IMR-90 (cell line): ENCODE measurements around the gene LYSMD2. TPM values are rescaled to one million over a fixed set of nuclear protein-coding genes. Genes with fewer than 3 reads are reported as not detected.

ENCODE experiments used
- ATAC-seq: fragments of 200-7000 bp; cut with Tn5 transposase; 2 replicates; pipeline ENCODE4 v1.9.1; 2020; ENCODE audit warnings: low read depth, mild to moderate bottlenecking, moderate library complexity
- BruUV-seq: library from RNA; stranded (reverse); fragments of 400-500 nt; replicated peaks from 2 replicates; lab custom pipeline; 2021; lab: Mats Ljungman, UMichigan
- CTCF ChIA-PET: fragments of 300-600 bp; formaldehyde crosslinking; extraction: SDS; loops from one replicate; lab custom pipeline; 2021; ENCODE audit warnings: antibody characterized with exemption; lab: Yijun Ruan, JAX
- POLR2A ChIA-PET: fragments of 300-600 bp; sonication (Branson Sonifier 250); formaldehyde crosslinking; loops from one replicate; lab custom pipeline; 2022; ENCODE audit warnings: antibody characterized with exemption; ENCODE audit not compliant: unreplicated experiment; lab: Charles Lee
- DNase-seq: peaks from one replicate; pipeline ENCODE4 v3.0.0; 2013
- H2AFZ ChIP-seq: replicated peaks from 2 replicates; pipeline ENCODE3; 2013; ENCODE audit warnings: low read length, mild to moderate bottlenecking; ENCODE audit not compliant: poor library complexity
- H2AK5ac ChIP-seq: 2 replicates; pipeline ENCODE4 v1.6.1; 2013; ENCODE audit warnings: low read depth, low read length, inconsistent platforms
- H2AK9ac ChIP-seq: replicated peaks from 2 replicates; pipeline ENCODE3; 2013; ENCODE audit warnings: mild to moderate bottlenecking, low read depth, low read length, moderate library complexity; ENCODE audit not compliant: poor library complexity
- H2BK120ac ChIP-seq: 2 replicates; pipeline ENCODE4 v1.6.1; 2013; ENCODE audit warnings: low read depth, low read length, inconsistent platforms
- H2BK15ac ChIP-seq: 3 replicates; pipeline ENCODE4 v1.6.1; 2013; ENCODE audit warnings: low read depth, low read length, inconsistent platforms
- H2BK20ac ChIP-seq: 2 replicates; pipeline ENCODE4 v1.6.1; 2013; ENCODE audit warnings: low read depth, mild to moderate bottlenecking, inconsistent platforms, low read length, moderate library complexity
- H2BK5ac ChIP-seq: 2 replicates; pipeline ENCODE4 v1.6.1; 2013; ENCODE audit warnings: mild to moderate bottlenecking, low read depth, low read length, inconsistent platforms; ENCODE audit not compliant: poor library complexity, severe bottlenecking
- H3K14ac ChIP-seq: replicated peaks from 2 replicates; pipeline ENCODE4 v1.6.1; 2013; ENCODE audit warnings: low read depth, low read length, inconsistent platforms
- H3K18ac ChIP-seq: 2 replicates; pipeline ENCODE4 v1.6.1; 2013; ENCODE audit warnings: low read depth, low read length, control low read depth
- H3K23ac ChIP-seq: 2 replicates; pipeline ENCODE4 v1.6.1; 2013; ENCODE audit warnings: low read depth, low read length, inconsistent platforms
- H3K27ac ChIP-seq: 2 replicates; pipeline ENCODE4 v1.5.1; 2013; ENCODE audit warnings: mild to moderate bottlenecking, control low read depth, low read length; ENCODE audit not compliant: insufficient read depth
- H3K27me3 ChIP-seq: 2 replicates; pipeline ENCODE4 v1.6.1; 2013; ENCODE audit warnings: low read length; ENCODE audit not compliant: control insufficient read depth, insufficient read depth
- H3K36me3 ChIP-seq: 2 replicates; pipeline ENCODE4 v1.6.1; 2013; ENCODE audit warnings: low read length, mixed read lengths; ENCODE audit not compliant: control insufficient read depth, insufficient read depth
- H3K4ac ChIP-seq: 2 replicates; pipeline ENCODE4 v1.6.1; 2013; ENCODE audit warnings: low read depth, low read length, inconsistent platforms
- H3K4me1 ChIP-seq: 2 replicates; pipeline ENCODE4 v1.6.1; 2013; ENCODE audit warnings: low read length, mixed read lengths; ENCODE audit not compliant: control insufficient read depth, insufficient read depth
- H3K4me2 ChIP-seq: 2 replicates; pipeline ENCODE4 v1.6.1; 2013; ENCODE audit warnings: low read depth, mild to moderate bottlenecking, control low read depth, low read length, moderate library complexity
- H3K4me3 ChIP-seq: 2 replicates; pipeline ENCODE4 v1.5.1; 2013; ENCODE audit warnings: low read depth, mild to moderate bottlenecking, control low read depth, low read length, moderate library complexity; ENCODE audit not compliant: insufficient read depth
- H3K56ac ChIP-seq: 2 replicates; pipeline ENCODE4 v1.6.1; 2013; ENCODE audit warnings: low read length, inconsistent platforms; ENCODE audit not compliant: insufficient read depth; ENCODE audit errors: extremely low read depth
- H3K79me1 ChIP-seq, 2 experiments: 2 replicates each; pipeline ENCODE4 v1.6.1; 2013; ENCODE audit warnings: low read length in 2 of 2, inconsistent platforms in 1 of 2, low read depth in 1 of 2
- H3K9ac ChIP-seq: 2 replicates; pipeline ENCODE4 v1.6.1; 2013; ENCODE audit warnings: low read depth, low read length, control low read depth
- H3K9me1 ChIP-seq: 2 replicates; pipeline ENCODE4 v1.6.1; 2013; ENCODE audit warnings: low read length, inconsistent platforms; ENCODE audit not compliant: insufficient read depth
- H3K9me3 ChIP-seq: 2 replicates; pipeline ENCODE4 v1.6.1; 2013; ENCODE audit warnings: low read length; ENCODE audit not compliant: control insufficient read depth, insufficient read depth
- H4K20me1 ChIP-seq: 2 replicates; pipeline ENCODE4 v1.6.1; 2013; ENCODE audit warnings: low read length, inconsistent platforms; ENCODE audit not compliant: insufficient read depth
- H4K5ac ChIP-seq: 2 replicates; pipeline ENCODE4 v1.6.1; 2013; ENCODE audit warnings: mild to moderate bottlenecking, low read depth, low read length, control low read depth
- H4K8ac ChIP-seq, 2 experiments: 2 replicates each; pipeline ENCODE4 v1.6.1; 2013; ENCODE audit warnings: low read depth in 2 of 2, low read length in 2 of 2, control low read depth in 1 of 2, inconsistent platforms in 1 of 2
- H4K91ac ChIP-seq: 2 replicates; pipeline ENCODE4 v1.6.1; 2013; ENCODE audit warnings: low read depth, low read length, inconsistent platforms; ENCODE audit not compliant: insufficient read depth
- CTCF ChIP-seq: conservative IDR thresholded peaks from 2 replicates; pipeline ENCODE4 v1.5.1; 2012; ENCODE audit warnings: mild to moderate bottlenecking, low read depth, low read length, improper control_type of control experiment
- RFX5 ChIP-seq: IDR thresholded peaks from 2 replicates; pipeline ENCODE4 v1.8.0; 2012; ENCODE audit warnings: low read depth, mild to moderate bottlenecking, low read length, moderate library complexity
- SMC3 ChIP-seq: fragments of 150-350 bp; IDR thresholded peaks from 2 replicates; pipeline ENCODE4 v1.6.1; 2016; ENCODE audit warnings: low read depth, mild to moderate bottlenecking, antibody characterized with exemption, low read length, moderate library complexity
- WGBS, 2 experiments: methylation state at CpG; one replicate each; pipeline versions ENCODE4 v1.1.5 to v1.1.7; 2013; ENCODE audit warnings: missing lambda C conversion rate in 2 of 2; ENCODE audit not compliant: insufficient read length in 1 of 2; ENCODE audit errors: extremely low coverage in 2 of 2; 5-methylcytosine and 5-hydroxymethylcytosine counted together
- dilution Hi-C: fragments of 300-500 bp; cut with HindIII; formaldehyde crosslinking; loops from one replicate; pipeline ENCODE4 v1.14.3; 2018; ENCODE audit warnings: low sequenced_read_pairs; ENCODE audit not compliant: unreplicated experiment
- in situ Hi-C: fragments of 300-500 bp; cut with MboI; formaldehyde crosslinking; loops from 3 replicates; pipeline ENCODE4 v1.14.3; 2019; ENCODE audit warnings: low sequenced_read_pairs, inconsistent platforms, mixed read lengths
- intact Hi-C: fragments of 100-400 bp; cut with micrococcal nuclease; formaldehyde crosslinking; loops from 2 replicates; pipeline ENCODE4 v1.10.0; 2022
- polyA plus RNA-seq, 3 experiments: library from polyadenylated mRNA; depleted of rRNA; stranded (reverse); fragments of >200 nt; gene quantifications; 2 replicates each; pipeline ENCODE4 v1.2.3, GENCODE V29; 2012; ENCODE audit warnings: low replicate concordance in 1 of 3
- total RNA-seq: library from RNA; depleted of rRNA; stranded (reverse); fragments of >200 nt; gene quantifications from 2 replicates; pipeline ENCODE4 v1.2.3, GENCODE V29; 2012

LYSMD2 gene
- total and polyA plus RNA-seq, 2 of the 4 experiments (the other 2 are of a cell fraction): 5.9 to 6.0 TPM

DNA sequence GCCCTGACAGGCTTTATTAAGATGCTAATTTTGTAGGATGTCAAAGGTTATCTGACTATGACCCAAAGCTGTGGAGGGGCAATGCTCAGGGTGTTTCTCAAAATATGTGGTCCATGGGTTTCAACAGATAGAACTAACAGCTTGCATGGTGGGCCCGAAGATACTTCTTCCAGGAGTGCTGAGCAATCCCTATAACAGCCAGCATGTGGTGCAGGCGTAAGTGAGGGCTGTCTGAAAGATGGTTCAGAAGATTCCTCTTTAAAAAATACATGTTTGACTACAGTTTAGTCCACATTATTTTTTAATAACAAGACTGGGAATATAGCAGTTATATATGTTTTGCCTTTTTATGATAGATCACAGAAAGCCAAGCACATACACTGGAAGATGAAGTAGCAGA, 48.6 kb downstream of the LYSMD2 start:
- no peak overlapping the region for H4K91ac ChIP-seq
- no peak overlapping the region for H3K14ac ChIP-seq
- H2AK5ac ChIP-seq: no peak overlapping the region
- in situ Hi-C loops: no loop called here
- no peaks in the 10 kb centered on the region for H3K4me1 ChIP-seq
- H3K4ac ChIP-seq: no peak overlapping the region
- H3K79me1 ChIP-seq: no peaks in the 10 kb centered on the region
- no CpG with 5 or more reads among the region's 2 CpGs for WGBS, 2 experiments
- ChIA-PET CTCF (no interaction called here), POLR2A (no interaction called here)
- H3K36me3 ChIP-seq: no peaks in the 10 kb centered on the region
- no peak overlapping the region for H2BK5ac ChIP-seq
- no peak overlapping the region for H4K8ac ChIP-seq
- no peak overlapping the region for H2BK15ac ChIP-seq
- H3K23ac ChIP-seq: no peak overlapping the region
- H4K5ac ChIP-seq: no peak overlapping the region
- H3K27me3 ChIP-seq: peaks cover 16% of the 10 kb centered on the region
- peak; percentile 23 for TF ChIP-seq CTCF
- peak; percentile 29; the same call in 1 of the 2 replicates for TF ChIP-seq SMC3
- TF ChIP-seq RFX5: no peak
- ATAC-seq (no peak), DNase-seq (peak; percentile 7)
- no peaks in the 10 kb centered on the region for H4K20me1 ChIP-seq
- no peak overlapping the region for H3K27ac ChIP-seq
- no peak overlapping the region for H3K4me2 ChIP-seq
- no peaks in the 10 kb centered on the region for H3K9me1 ChIP-seq
- H3K18ac ChIP-seq: no peak overlapping the region
- no peak overlapping the region for H2BK20ac ChIP-seq
- H2BK120ac ChIP-seq: no peak overlapping the region
- intact Hi-C loops: loop anchor here (5.0 kb wide), 1 partner anchor 68 kb away; no protein-coding TSS in a partner anchor
- no TSS peak for BruUV-seq
- no peak overlapping the region for H3K4me3 ChIP-seq
- H3K9ac ChIP-seq: no peak overlapping the region
- dilution Hi-C loops: no loop called here
- no peak overlapping the region for H2AFZ ChIP-seq
- no peak overlapping the region for H2AK9ac ChIP-seq
- H3K9me3 ChIP-seq: no peaks in the 10 kb centered on the region
- no peak overlapping the region for H3K56ac ChIP-seq
